H1 (cell line): ENCODE results near the gene FAT2. TPM values are rescaled to one million over a fixed set of nuclear protein-coding genes. Genes with fewer than 3 reads are reported as not detected.

Experiments used
- CTCF ChIA-PET: fragments of 300-600 bp; sonication (Branson Sonifier 250); formaldehyde crosslinking; loops from one replicate; lab custom pipeline; 2021; ENCODE audit not compliant: partially characterized antibody; lab: Charles Lee
- POLR2A ChIA-PET: fragments of 300-600 bp; sonication (Branson Sonifier 250); formaldehyde crosslinking; loops from one replicate; lab custom pipeline; 2021; ENCODE audit warnings: inconsistent platforms; ENCODE audit not compliant: partially characterized antibody; lab: Charles Lee
- DNase-seq, 2 experiments: peaks; one replicate each; pipeline versions ENCODE4 v3.0.0 to v3.0.0-alpha.2; 2010 to 2022; ENCODE audit warnings: low spot score in 2 of 2, low read depth in 1 of 2, mixed read lengths in 1 of 2
- FAIRE-seq: peaks from 2 replicates; lab custom pipeline; 2011; peaks lifted over from hg19 to GRCh38; lab: Jason Lieb, UNC
- H2AFZ ChIP-seq: 2 replicates; pipeline ENCODE4 v1.8.1; 2012; ENCODE audit warnings: low read length, inconsistent platforms
- H2AK5ac ChIP-seq: 2 replicates; pipeline ENCODE4 v1.6.1; 2013; ENCODE audit warnings: low read depth, low read length
- H2BK120ac ChIP-seq: replicated peaks from 2 replicates; pipeline ENCODE3; 2013; ENCODE audit warnings: low read depth, low read length, inconsistent platforms
- H2BK12ac ChIP-seq: 2 replicates; pipeline ENCODE4 v1.6.1; 2013; ENCODE audit warnings: low read depth, low read length
- H2BK15ac ChIP-seq: 2 replicates; pipeline ENCODE4 v1.6.1; 2013; ENCODE audit warnings: low read length
- H2BK20ac ChIP-seq: 2 replicates; pipeline ENCODE4 v1.6.1; 2013; ENCODE audit warnings: low read length
- H2BK5ac ChIP-seq: 2 replicates; pipeline ENCODE4 v1.6.1; 2013; ENCODE audit warnings: low read depth, low read length
- H3K14ac ChIP-seq: 2 replicates; pipeline ENCODE4 v1.6.1; 2013; ENCODE audit warnings: inconsistent platforms; ENCODE audit not compliant: insufficient read length
- H3K18ac ChIP-seq: 2 replicates; pipeline ENCODE4 v1.6.1; 2013; ENCODE audit warnings: low read length; ENCODE audit errors: extremely low read depth
- H3K23ac ChIP-seq: 2 replicates; pipeline ENCODE4 v1.6.1; 2013; ENCODE audit warnings: inconsistent platforms; ENCODE audit not compliant: insufficient read length
- H3K23me2 ChIP-seq: 2 replicates; pipeline ENCODE4 v1.6.1; 2013; ENCODE audit warnings: low read depth, low read length
- H3K27ac ChIP-seq: 2 replicates; pipeline ENCODE4 v1.6.1; 2011; ENCODE audit warnings: low read depth, low read length, inconsistent platforms
- H3K27me3 ChIP-seq, 4 experiments: replicated peaks in 1 of 4; 1 replicate in 1 of 4; 2 replicates in 3 of 4; pipeline versions ENCODE4 v1.6.1 to v1.8.1; 2011 to 2013; ENCODE audit warnings: low read length in 3 of 4, mild to moderate bottlenecking in 3 of 4, inconsistent platforms in 2 of 4, mixed read lengths in 2 of 4, moderate library complexity in 1 of 4; ENCODE audit not compliant: control insufficient read depth in 3 of 4, insufficient read depth in 3 of 4; ENCODE audit errors: extremely low read depth in 1 of 4
- H3K36me3 ChIP-seq, 4 experiments: 2 replicates each; pipeline versions ENCODE4 v1.6.1 to v1.8.1; 2011 to 2013; ENCODE audit warnings: mild to moderate bottlenecking in 4 of 4, low read length in 3 of 4, moderate library complexity in 2 of 4, control low read depth in 1 of 4, inconsistent platforms in 1 of 4; ENCODE audit not compliant: insufficient read depth in 4 of 4, control insufficient read depth in 2 of 4
- H3K4ac ChIP-seq: replicated peaks from 2 replicates; pipeline ENCODE3; 2013; ENCODE audit warnings: low read length, low read depth, mixed read lengths, inconsistent platforms; ENCODE audit not compliant: insufficient read length
- H3K4me1 ChIP-seq, 4 experiments: replicated peaks in 1 of 4; 1 replicate in 1 of 4; 2 replicates in 3 of 4; pipeline versions ENCODE4 v1.6.1 to v1.8.1; 2011 to 2013; ENCODE audit warnings: low read length in 3 of 4, inconsistent platforms in 2 of 4, mixed read lengths in 1 of 4; ENCODE audit not compliant: insufficient read depth in 4 of 4, control insufficient read depth in 3 of 4
- H3K4me2 ChIP-seq, 2 experiments: 2 replicates each; pipeline versions ENCODE4 v1.6.1 to v1.8.1; 2011 to 2013; ENCODE audit warnings: low read depth in 2 of 2, low read length in 2 of 2, control low read depth in 1 of 2, inconsistent platforms in 1 of 2, mild to moderate bottlenecking in 1 of 2; ENCODE audit not compliant: insufficient read depth in 1 of 2
- H3K4me3 ChIP-seq, 4 experiments: fragments of 200-600, 300-600 bp in 1 of 4; sonication (generic), shearing (Covaris generic), sonication (Bioruptor Twin) in 1 of 4; 2 replicates each; pipeline versions ENCODE4 v1.5.1 to v1.8.1; 2011 to 2016; ENCODE audit warnings: low read length in 4 of 4, low read depth in 3 of 4, control low read depth in 2 of 4, inconsistent platforms in 2 of 4, mild to moderate bottlenecking in 2 of 4, mixed read lengths in 1 of 4, moderate library complexity in 1 of 4; ENCODE audit not compliant: insufficient read depth in 2 of 4; ENCODE audit errors: extremely low read depth in 1 of 4
- H3K56ac ChIP-seq: replicated peaks from 2 replicates; pipeline ENCODE3; 2013; ENCODE audit warnings: low read depth, mild to moderate bottlenecking, mixed read lengths, low read length, inconsistent platforms; ENCODE audit not compliant: insufficient read length
- H3K79me1 ChIP-seq: 2 replicates; pipeline ENCODE4 v1.6.1; 2013; ENCODE audit warnings: low read depth, low read length, control low read depth
- H3K79me2 ChIP-seq, 2 experiments: 2 replicates each; pipeline versions ENCODE4 v1.6.1 to v1.8.1; 2012 to 2013; ENCODE audit warnings: low read length in 2 of 2, mild to moderate bottlenecking in 2 of 2, inconsistent platforms in 1 of 2; ENCODE audit not compliant: insufficient read depth in 2 of 2, control insufficient read depth in 1 of 2
- H3K9ac ChIP-seq, 4 experiments: replicated peaks in 1 of 4; 1 replicate in 1 of 4; 2 replicates in 3 of 4; pipeline versions ENCODE4 v1.6.1 to v1.8.1; 2011 to 2013; ENCODE audit warnings: low read depth in 3 of 4, low read length in 3 of 4, control low read depth in 2 of 4, mild to moderate bottlenecking in 2 of 4, moderate library complexity in 2 of 4, inconsistent platforms in 1 of 4; ENCODE audit errors: extremely low read depth in 1 of 4
- H3K9me3 ChIP-seq, 2 experiments: 2 replicates each; pipeline versions ENCODE4 v1.6.1 to v1.8.1; 2012 to 2013; ENCODE audit warnings: mild to moderate bottlenecking in 2 of 2, moderate library complexity in 2 of 2, control low read depth in 1 of 2, inconsistent platforms in 1 of 2, low read depth in 1 of 2, low read length in 1 of 2, mixed read lengths in 1 of 2; ENCODE audit not compliant: insufficient read depth in 2 of 2
- H4K20me1 ChIP-seq, 2 experiments: replicated peaks in 1 of 2; 2 replicates each; pipeline versions ENCODE3 to v1.8.1; 2011 to 2013; ENCODE audit warnings: inconsistent platforms in 2 of 2, low read length in 2 of 2, mild to moderate bottlenecking in 1 of 2; ENCODE audit not compliant: insufficient read depth in 2 of 2, control insufficient read depth in 1 of 2
- H4K5ac ChIP-seq: 2 replicates; pipeline ENCODE4 v1.6.1; 2013; ENCODE audit warnings: low read length, low read depth, mixed read lengths, inconsistent platforms; ENCODE audit not compliant: insufficient read length
- H4K8ac ChIP-seq: 2 replicates; pipeline ENCODE4 v1.8.0; 2013; ENCODE audit warnings: mild to moderate bottlenecking, moderate library complexity, low read length, inconsistent platforms; ENCODE audit not compliant: insufficient read depth; ENCODE audit errors: extremely low read depth
- H4K91ac ChIP-seq: replicated peaks from 2 replicates; pipeline ENCODE3; 2013; ENCODE audit warnings: low read length, mixed read lengths, inconsistent platforms; ENCODE audit not compliant: insufficient read length
- CHD2 ChIP-seq: IDR thresholded peaks from 2 replicates; pipeline ENCODE4 v1.6.1; 2012; ENCODE audit warnings: low read length, improper control_type of control experiment
- EZH2 ChIP-seq: fragments of 200-600 bp; sonication (generic); IDR thresholded peaks from 2 replicates; pipeline ENCODE4 v1.7.1; 2012; ENCODE audit warnings: low read depth, mild to moderate bottlenecking, moderate library complexity, low read length, inconsistent platforms; ENCODE audit not compliant: severe bottlenecking
- JUN ChIP-seq: IDR thresholded peaks from 2 replicates; pipeline ENCODE4 v1.6.1; 2011; ENCODE audit warnings: low read depth, mild to moderate bottlenecking, improper control_type of control experiment, low read length
- MAFK ChIP-seq: IDR thresholded peaks from 2 replicates; pipeline ENCODE4 v1.6.1; 2012; ENCODE audit warnings: low read depth, mild to moderate bottlenecking, improper control_type of control experiment, low read length
- RNF2 ChIP-seq: fragments of 200-900, 300-1000 bp; sonication (generic); IDR thresholded peaks from 2 replicates; pipeline ENCODE4 v1.7.1; 2016; ENCODE audit warnings: borderline replicate concordance, low read depth, mild to moderate bottlenecking, antibody characterized with exemption, low read length; ENCODE audit not compliant: poor library complexity, severe bottlenecking; ENCODE audit errors: missing control alignments
- SP4 ChIP-seq: IDR thresholded peaks from 2 replicates; pipeline ENCODE4 v1.6.1; 2012; ENCODE audit warnings: low read length, inconsistent platforms
- SRF ChIP-seq: IDR thresholded peaks from 2 replicates; pipeline ENCODE4 v1.6.1; 2011; ENCODE audit warnings: mild to moderate bottlenecking, low read depth, low read length, moderate library complexity
- TCF12 ChIP-seq: IDR thresholded peaks from 2 replicates; pipeline ENCODE4 v1.6.1; 2011; ENCODE audit warnings: low read depth, mild to moderate bottlenecking, low read length
- WGBS, 2 experiments: shearing (Covaris generic) in 1 of 2; methylation state at CpG; one replicate each; pipeline versions ENCODE4 v1.1.6 to v1.1.7; 2013 to 2015; ENCODE audit warnings: low lambda C conversion rate in 2 of 2, mixed read lengths in 2 of 2, inconsistent platforms in 1 of 2, low coverage in 1 of 2, missing lambda C conversion rate in 1 of 2; ENCODE audit not compliant: insufficient replicate concordance in 2 of 2, insufficient coverage in 1 of 2, insufficient read length in 1 of 2; ENCODE audit errors: extremely low coverage in 1 of 2, missing lambda C conversion rate in 1 of 2; 5-methylcytosine and 5-hydroxymethylcytosine counted together
- polyA plus RNA-seq, 7 experiments: library from polyadenylated mRNA; depleted of rRNA in 3 of 7; stranded (reverse) in 5 of 7; unstranded in 2 of 7; fragments of >200 nt in 5 of 7; fragments of 200-250 nt in 2 of 7; gene quantifications; 1 replicate in 5 of 7; 2 replicates in 1 of 7; 4 replicates in 1 of 7; pipeline versions ENCODE4 v1.2.1 to v1.2.3, GENCODE V29; 2011 to 2013; ENCODE audit warnings: missing spikeins in 2 of 7, mixed read lengths in 2 of 7
- total RNA-seq: library from RNA; stranded (reverse); fragmentation: NEBNext Ultra II Directional; extraction: Animal tissue kit (Norgen Biotek cat#: 25700); gene quantifications from 2 replicates; pipeline ENCODE4 v1.2.1, GENCODE V29; 2021

FAT2 gene
- total and polyA plus RNA-seq, 2 of the 8 experiments (the other 6 are each of a cell fraction or from before 2014, with no cell fraction given): 0.12 to 0.30 TPM

GRCh38 chr5:151620461-151620840 is 29.3 kb upstream of the FAT2 start:
- Histone ChIP-seq H2BK12ac (no peak overlapping the region; the same call in 1 of the 2 replicates), H3K4me1 (peaks cover 4 to 10% (median 8%) of the 10 kb centered on the region in 4 experiments), H3K4me3 (no peak overlapping the region), H3K18ac (no peak overlapping the region), H3K56ac (no peak overlapping the region), H3K36me3 (no peaks in the 10 kb centered on the region), H3K4ac (no peak overlapping the region)
- no peak for TF ChIP-seq RNF2
- no peak for TF ChIP-seq SP4
- no peak for TF ChIP-seq CHD2
- no peak for TF ChIP-seq TCF12
- no peak for TF ChIP-seq EZH2
- no peak for TF ChIP-seq SRF
- TF ChIP-seq JUN: no peak
- no peak for TF ChIP-seq MAFK
- TF ChIP-seq, all 59 proteins: peak for 0
- Histone ChIP-seq H3K27ac (no peak overlapping the region), H2AK5ac (no peak overlapping the region), H4K8ac (no peak overlapping the region), H4K5ac (no peak overlapping the region), H3K9ac (no peak overlapping the region), H2BK20ac (no peak overlapping the region; the same call in 1 of the 2 replicates), H3K79me1 (no peaks in the 10 kb centered on the region), H4K91ac (no peak overlapping the region), H3K9me3 (no peaks in the 10 kb centered on the region), H3K79me2 (no peaks in the 10 kb centered on the region), H3K14ac (no peak overlapping the region), H2BK15ac (no peak overlapping the region), H2BK120ac (no peak overlapping the region), H3K23ac (no peak overlapping the region), H3K27me3 (no peaks in the 10 kb centered on the region), H3K4me2 (peak overlapping the region; percentile 9 to 24; a peak in 2 of 4 replicates), H2BK5ac (peak overlapping the region; percentile 9; the same call in 1 of the 2 replicates), H2AFZ (no peak overlapping the region), H3K23me2 (no peaks in the 10 kb centered on the region), H4K20me1 (no peaks in the 10 kb centered on the region)
- FAIRE-seq (no peak), DNase-seq (no peak)
- ChIA-PET POLR2A (interaction anchor here (1.0 to 1.5 kb wide), 5 partner anchors 9 to 150 kb away, joined by 3 to 5 read pairs (median 3); no protein-coding TSS in a partner anchor), CTCF (interaction anchor here (0.7 to 4.0 kb wide), 8 partner anchors 12 to 172 kb away, joined by 3 to 28 read pairs (median 6); no protein-coding TSS in a partner anchor)
- 76% methylated on average over 6 of the region's 6 CpGs; no CpG with 5 or more reads in 1 of the 2 experiments for WGBS, 2 experiments
